ENCODE measurements around the gene UBALD1. TPM values are rescaled to one million over a fixed set of nuclear protein-coding genes. Genes with fewer than 3 reads are reported as not detected.

The UBALD1 gene
- polyA plus RNA-seq, 3 donors: 2.2 to 19.2 (median 2.8) TPM

GRCh38 chr16:4603624-4604170 lies 11.0 kb downstream of the UBALD1 start:
- H3K9ac ChIP-seq (ENCODE audit: insufficient read depth, low read length, poor library complexity, severe bottlenecking): no peak overlapping the region
- H3K4me3 Mint-ChIP-seq: no peak overlapping the region
- no peak overlapping the region for H3K27ac ChIP-seq (ENCODE audit: low read depth in 1 of 2, low read length in 2 of 2)
- H3K4me1 ChIP-seq (ENCODE audit: control insufficient read depth in 1 of 2, insufficient read depth in 2 of 2, low read length in 2 of 2): no peaks in the 10 kb centered on the region
- no peak overlapping the region for H3K4me3 ChIP-seq (replicated peaks in 1 of 3; ENCODE audit: low read depth in 2 of 3, low read length in 3 of 3)
- H3K27ac Mint-ChIP-seq: peak overlapping the region in 2 of 7 donors; percentile 14 to 19
- H3K4me2 ChIP-seq (replicated peaks; ENCODE audit: extremely low read depth, low read length, poor library complexity, severe bottlenecking): no peak overlapping the region
- H2AFZ ChIP-seq (ENCODE audit: insufficient read depth, low read depth, low read length, poor library complexity, severe bottlenecking): no peak overlapping the region
- peaks cover 5% of the 10 kb centered on the region for H3K4me1 Mint-ChIP-seq
- H3K79me2 ChIP-seq (ENCODE audit: insufficient read depth, low read length): no peaks in the 10 kb centered on the region
- H4K20me1 ChIP-seq (ENCODE audit: insufficient read depth, low read length): peaks cover 14% of the 10 kb centered on the region
- no peaks in the 10 kb centered on the region for H3K9me3 ChIP-seq (replicated peaks in 1 of 2; ENCODE audit: control insufficient read depth in 1 of 2, insufficient read depth in 1 of 2, low read length in 2 of 2)
- H3K27me3 ChIP-seq (ENCODE audit: control insufficient read depth in 2 of 2, insufficient read depth in 2 of 2, low read length in 2 of 2): no peaks in the 10 kb centered on the region
- H3K36me3 ChIP-seq (replicated peaks in 1 of 2; ENCODE audit: control insufficient read depth in 1 of 2, insufficient read depth in 2 of 2, low read length in 2 of 2): peaks cover 15 to 17% of the 10 kb centered on the region in 2 donors
- no peak for DNase-seq
- 85% methylated on average over 13 of the region's 13 CpGs for WGBS (ENCODE audit: insufficient coverage)
- TF ChIP-seq CTCF (IDR thresholded peaks at IDR 0.05): no peak
- peaks cover 7 to 18% of the 10 kb centered on the region in 2 donors for H3K36me3 Mint-ChIP-seq
- intact Hi-C loops (cut with micrococcal nuclease): no loop called here
- H3K27me3 Mint-ChIP-seq (ENCODE audit: low read depth in 3 of 3): peaks cover 0 to 4% (median 1%) of the 10 kb centered on the region in 3 donors
- H3K9me3 Mint-ChIP-seq: no peaks in the 10 kb centered on the region

- no peaks in the 10 kb centered on the region for H3K9me3 ChIP-seq (replicated peaks in 1 of 2; ENCODE audit: control insufficient read depth in 1 of 2, insufficient read depth in 1 of 2, low read length in 2 of 2)
- no CpG with 5 or more reads among the region's 8 CpGs for WGBS (ENCODE audit: insufficient coverage)
- no peak overlapping the region for H3K4me3 ChIP-seq (replicated peaks in 1 of 3; ENCODE audit: low read depth in 2 of 3, low read length in 3 of 3)
- TF ChIP-seq CTCF (IDR thresholded peaks at IDR 0.05): no peak
- peaks cover 1 to 4% of the 10 kb centered on the region in 2 donors for H3K36me3 ChIP-seq (replicated peaks in 1 of 2; ENCODE audit: control insufficient read depth in 1 of 2, insufficient read depth in 2 of 2, low read length in 2 of 2)
- peaks cover 5% of the 10 kb centered on the region for H3K4me1 Mint-ChIP-seq
- H3K79me2 ChIP-seq (ENCODE audit: insufficient read depth, low read length): no peaks in the 10 kb centered on the region
- H3K27ac Mint-ChIP-seq: peak overlapping the region in 1 of 7 donors; percentile 15
- H2AFZ ChIP-seq (ENCODE audit: insufficient read depth, low read depth, low read length, poor library complexity, severe bottlenecking): no peak overlapping the region
- peaks cover under 1% of the 10 kb centered on the region for H4K20me1 ChIP-seq (ENCODE audit: insufficient read depth, low read length)
- H3K9ac ChIP-seq (ENCODE audit: insufficient read depth, low read length, poor library complexity, severe bottlenecking): no peak overlapping the region
- peaks cover 1 to 4% (median 4%) of the 10 kb centered on the region in 3 donors for H3K27me3 Mint-ChIP-seq (ENCODE audit: low read depth in 3 of 3)
- no peak overlapping the region for H3K27ac ChIP-seq (ENCODE audit: low read depth in 1 of 2, low read length in 2 of 2)
- intact Hi-C loops (cut with micrococcal nuclease): no loop called here
- H3K4me1 ChIP-seq (ENCODE audit: control insufficient read depth in 1 of 2, insufficient read depth in 2 of 2, low read length in 2 of 2): no peaks in the 10 kb centered on the region
- no peak overlapping the region for H3K4me2 ChIP-seq (replicated peaks; ENCODE audit: extremely low read depth, low read length, poor library complexity, severe bottlenecking)
- DNase-seq: no peak
- H3K4me3 Mint-ChIP-seq: no peak overlapping the region
- no peaks in the 10 kb centered on the region for H3K27me3 ChIP-seq (ENCODE audit: control insufficient read depth in 2 of 2, insufficient read depth in 2 of 2, low read length in 2 of 2)
- H3K9me3 Mint-ChIP-seq: no peaks in the 10 kb centered on the region
- peaks cover 1 to 5% of the 10 kb centered on the region in 2 donors for H3K36me3 Mint-ChIP-seq
Measured at GRCh38 chr16:4602331-4602730, 12.4 kb downstream of the UBALD1 start.

Measured in CD14-positive monocyte (primary cell).